WTC11 (cell line): Measurements from ENCODE around the gene VSIG10. TPM values are rescaled to one million over a fixed set of nuclear protein-coding genes. Genes with fewer than 3 reads are reported as not detected.

Experiments
- ATAC-seq: fragments of 200-7000 bp; cut with Tn5 transposase; 2 replicates; pipeline ENCODE4 v1.10.0; 2021; ENCODE audit warnings: mild to moderate bottlenecking, moderate library complexity
- CTCF ChIA-PET: fragments of 300-600 bp; sonication (Branson Sonifier 250); formaldehyde crosslinking; loops from one replicate; lab custom pipeline; 2021; ENCODE audit warnings: antibody characterized with exemption; lab: Charles Lee
- POLR2A ChIA-PET: fragments of 350-600 bp; sonication (Branson Sonifier 250); formaldehyde crosslinking; loops from one replicate; lab custom pipeline; 2021; ENCODE audit warnings: antibody characterized with exemption; lab: Charles Lee
- DNase-seq: peaks from one replicate; pipeline ENCODE4 v3.0.0; 2021; ENCODE audit warnings: low spot score
- H3K27ac Mint-ChIP-seq: 2 replicates; pipeline ENCODE4 v1.8.0; 2021; ENCODE audit warnings: mixed read lengths
- H3K27me3 Mint-ChIP-seq: 2 replicates; pipeline ENCODE4 v1.8.0; 2021; ENCODE audit warnings: low read depth, mild to moderate bottlenecking, moderate library complexity, mixed read lengths
- H3K36me3 Mint-ChIP-seq: 2 replicates; pipeline ENCODE4 v1.8.0; 2021; ENCODE audit warnings: mixed read lengths
- H3K4me1 Mint-ChIP-seq: 2 replicates; pipeline ENCODE4 v1.8.0; 2022; ENCODE audit warnings: mixed read lengths
- H3K4me3 Mint-ChIP-seq: 2 replicates; pipeline ENCODE4 v1.8.0; 2021; ENCODE audit warnings: mild to moderate bottlenecking, moderate library complexity, mixed read lengths
- H3K9me3 Mint-ChIP-seq: 2 replicates; pipeline ENCODE4 v1.8.0; 2021; ENCODE audit warnings: mixed read lengths
- ATF1 ChIP-seq: sonication (generic); formaldehyde crosslinking; IDR thresholded peaks from 2 replicates; pipeline ENCODE4 v1.8.1; 2023; ENCODE audit warnings: mild to moderate bottlenecking, moderate library complexity, missing genetic modification reagents
- ETV6 ChIP-seq: sonication (generic); formaldehyde crosslinking; IDR thresholded peaks from 2 replicates; pipeline ENCODE4 v1.8.1; 2022; ENCODE audit warnings: mild to moderate bottlenecking, missing genetic modification reagents
- GABPB1 ChIP-seq: sonication (generic); formaldehyde crosslinking; IDR thresholded peaks from 2 replicates; pipeline ENCODE4 v1.8.1; 2023; ENCODE audit warnings: mild to moderate bottlenecking, missing genetic modification reagents
- GRHL2 ChIP-seq: fragments of 250-450 bp; sonication (Bioruptor Pico); IDR thresholded peaks from 2 replicates; pipeline ENCODE4 v1.8.0; 2022; ENCODE audit warnings: mild to moderate bottlenecking, moderate library complexity; ENCODE audit not compliant: insufficient replicate concordance, severe bottlenecking
- GTF2I ChIP-seq: fragments of 250-450 bp; sonication (Bioruptor Pico); conservative IDR thresholded peaks from 2 replicates; pipeline ENCODE4 v1.4.0; 2021; ENCODE audit warnings: mild to moderate bottlenecking
- MXD4 ChIP-seq: fragments of 250-450 bp; sonication (Bioruptor Pico); IDR thresholded peaks from 2 replicates; pipeline ENCODE4 v1.8.0; 2021; ENCODE audit warnings: mild to moderate bottlenecking, moderate library complexity, borderline replicate concordance
- NFATC4 ChIP-seq: fragments of 250-450 bp; sonication (Bioruptor Pico); IDR thresholded peaks from 2 replicates; pipeline ENCODE4 v1.9.0; 2021; ENCODE audit warnings: mild to moderate bottlenecking
- NFE2L1 ChIP-seq: sonication (generic); formaldehyde crosslinking; IDR thresholded peaks from 2 replicates; pipeline ENCODE4 v1.8.1; 2023; ENCODE audit warnings: missing genetic modification reagents
- NR1H2 ChIP-seq: sonication (generic); formaldehyde crosslinking; IDR thresholded peaks from 2 replicates; pipeline ENCODE4 v1.9.0; 2021; ENCODE audit warnings: mild to moderate bottlenecking, moderate library complexity, missing genetic modification reagents
- NR3C1 ChIP-seq: sonication (generic); formaldehyde crosslinking; conservative IDR thresholded peaks from 2 replicates; pipeline ENCODE4 v1.8.1; 2023; ENCODE audit warnings: low read depth, mild to moderate bottlenecking, missing genetic modification reagents
- ZBTB21 ChIP-seq: sonication (generic); formaldehyde crosslinking; IDR thresholded peaks from 2 replicates; pipeline ENCODE4 v1.8.1; 2023; ENCODE audit warnings: mild to moderate bottlenecking, missing genetic modification reagents, borderline replicate concordance
- ZNF219 ChIP-seq: sonication (generic); formaldehyde crosslinking; IDR thresholded peaks from 2 replicates; pipeline ENCODE4 v1.8.0; 2023; ENCODE audit warnings: missing genetic modification reagents, mild to moderate bottlenecking, borderline replicate concordance
- ZNF416 ChIP-seq: fragments of 250-450 bp; sonication (Bioruptor Pico); IDR thresholded peaks from 2 replicates; pipeline ENCODE4 v1.9.0; 2021; ENCODE audit warnings: mild to moderate bottlenecking, inconsistent platforms
- ZNF671 ChIP-seq: fragments of 250-450 bp; sonication (Bioruptor Pico); IDR thresholded peaks from 2 replicates; pipeline ENCODE4 v1.8.0; 2021; ENCODE audit warnings: mild to moderate bottlenecking
- total RNA-seq: library from RNA; stranded (reverse); gene quantifications from 3 replicates; pipeline ENCODE4 v1.2.3, GENCODE V29; 2021
- TF ChIP-seq, protein P1 (sequence below): sonication (generic); formaldehyde crosslinking; IDR thresholded peaks from 2 replicates; pipeline ENCODE4 v1.8.0; 2022; ENCODE audit warnings: missing genetic modification reagents
- TF ChIP-seq, protein P2 (sequence below): sonication (generic); formaldehyde crosslinking; IDR thresholded peaks from 2 replicates; pipeline ENCODE4 v1.8.1; 2022; ENCODE audit warnings: low read depth, missing genetic modification reagents, borderline replicate concordance
- TF ChIP-seq, protein P3 (sequence below): sonication (generic); formaldehyde crosslinking; IDR thresholded peaks from 2 replicates; pipeline ENCODE4 v1.8.1; 2023; ENCODE audit warnings: mild to moderate bottlenecking, missing genetic modification reagents
- TF ChIP-seq, protein P4 (sequence below): sonication (generic); formaldehyde crosslinking; conservative IDR thresholded peaks from 2 replicates; pipeline ENCODE4 v1.8.1; 2022; ENCODE audit warnings: mild to moderate bottlenecking, missing genetic modification reagents
- TF ChIP-seq, protein P5 (sequence below): sonication (generic); formaldehyde crosslinking; IDR thresholded peaks from 2 replicates; pipeline ENCODE4 v1.8.0; 2022; ENCODE audit warnings: mild to moderate bottlenecking, missing genetic modification reagents

Gene VSIG10
- total RNA-seq, 1 experiment from 2014 or later: 82.5 TPM

DNA sequence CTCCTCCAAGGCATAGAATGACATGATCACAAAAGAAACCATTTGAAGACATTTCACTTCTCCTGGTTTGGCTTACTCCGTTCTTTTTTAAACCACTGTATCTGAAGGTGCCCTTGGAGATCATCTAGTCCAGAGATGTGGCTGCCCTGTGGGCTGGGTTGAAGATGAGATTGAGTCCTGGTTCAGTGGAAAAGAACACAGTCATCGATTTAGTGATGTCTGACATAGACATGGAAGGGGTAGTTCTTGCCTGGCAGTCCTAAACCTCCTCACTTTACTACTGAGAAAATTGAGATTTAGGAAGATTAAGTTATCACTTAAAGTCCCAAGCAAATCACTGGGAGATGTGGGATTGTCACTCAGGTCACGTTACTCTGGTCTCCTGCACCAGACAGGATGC is 2.8 kb downstream of the VSIG10 start (continued):
- TF ChIP-seq, protein P1, sequence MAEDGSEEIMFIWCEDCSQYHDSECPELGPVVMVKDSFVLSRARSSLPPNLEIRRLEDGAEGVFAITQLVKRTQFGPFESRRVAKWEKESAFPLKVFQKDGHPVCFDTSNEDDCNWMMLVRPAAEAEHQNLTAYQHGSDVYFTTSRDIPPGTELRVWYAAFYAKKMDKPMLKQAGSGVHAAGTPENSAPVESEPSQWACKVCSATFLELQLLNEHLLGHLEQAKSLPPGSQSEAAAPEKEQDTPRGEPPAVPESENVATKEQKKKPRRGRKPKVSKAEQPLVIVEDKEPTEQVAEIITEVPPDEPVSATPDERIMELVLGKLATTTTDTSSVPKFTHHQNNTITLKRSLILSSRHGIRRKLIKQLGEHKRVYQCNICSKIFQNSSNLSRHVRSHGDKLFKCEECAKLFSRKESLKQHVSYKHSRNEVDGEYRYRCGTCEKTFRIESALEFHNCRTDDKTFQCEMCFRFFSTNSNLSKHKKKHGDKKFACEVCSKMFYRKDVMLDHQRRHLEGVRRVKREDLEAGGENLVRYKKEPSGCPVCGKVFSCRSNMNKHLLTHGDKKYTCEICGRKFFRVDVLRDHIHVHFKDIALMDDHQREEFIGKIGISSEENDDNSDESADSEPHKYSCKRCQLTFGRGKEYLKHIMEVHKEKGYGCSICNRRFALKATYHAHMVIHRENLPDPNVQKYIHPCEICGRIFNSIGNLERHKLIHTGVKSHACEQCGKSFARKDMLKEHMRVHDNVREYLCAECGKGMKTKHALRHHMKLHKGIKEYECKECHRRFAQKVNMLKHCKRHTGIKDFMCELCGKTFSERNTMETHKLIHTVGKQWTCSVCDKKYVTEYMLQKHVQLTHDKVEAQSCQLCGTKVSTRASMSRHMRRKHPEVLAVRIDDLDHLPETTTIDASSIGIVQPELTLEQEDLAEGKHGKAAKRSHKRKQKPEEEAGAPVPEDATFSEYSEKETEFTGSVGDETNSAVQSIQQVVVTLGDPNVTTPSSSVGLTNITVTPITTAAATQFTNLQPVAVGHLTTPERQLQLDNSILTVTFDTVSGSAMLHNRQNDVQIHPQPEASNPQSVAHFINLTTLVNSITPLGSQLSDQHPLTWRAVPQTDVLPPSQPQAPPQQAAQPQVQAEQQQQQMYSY: no peak
- TF ChIP-seq ZNF671 (CRISPR knock-in tag) (no peak), ETV6 (CRISPR knock-in tag) (no peak), NR1H2 (CRISPR knock-in tag) (no peak), ZNF416 (CRISPR knock-in tag) (no peak), ZNF219 (no peak), ATF1 (CRISPR knock-in tag) (no peak), NFE2L1 (CRISPR knock-in tag) (no peak), NFATC4 (CRISPR knock-in tag) (no peak), GABPB1 (CRISPR knock-in tag) (no peak)
- TF ChIP-seq, protein P2, sequence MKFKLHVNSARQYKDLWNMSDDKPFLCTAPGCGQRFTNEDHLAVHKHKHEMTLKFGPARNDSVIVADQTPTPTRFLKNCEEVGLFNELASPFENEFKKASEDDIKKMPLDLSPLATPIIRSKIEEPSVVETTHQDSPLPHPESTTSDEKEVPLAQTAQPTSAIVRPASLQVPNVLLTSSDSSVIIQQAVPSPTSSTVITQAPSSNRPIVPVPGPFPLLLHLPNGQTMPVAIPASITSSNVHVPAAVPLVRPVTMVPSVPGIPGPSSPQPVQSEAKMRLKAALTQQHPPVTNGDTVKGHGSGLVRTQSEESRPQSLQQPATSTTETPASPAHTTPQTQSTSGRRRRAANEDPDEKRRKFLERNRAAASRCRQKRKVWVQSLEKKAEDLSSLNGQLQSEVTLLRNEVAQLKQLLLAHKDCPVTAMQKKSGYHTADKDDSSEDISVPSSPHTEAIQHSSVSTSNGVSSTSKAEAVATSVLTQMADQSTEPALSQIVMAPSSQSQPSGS (CRISPR knock-in tag): no peak

DNA sequence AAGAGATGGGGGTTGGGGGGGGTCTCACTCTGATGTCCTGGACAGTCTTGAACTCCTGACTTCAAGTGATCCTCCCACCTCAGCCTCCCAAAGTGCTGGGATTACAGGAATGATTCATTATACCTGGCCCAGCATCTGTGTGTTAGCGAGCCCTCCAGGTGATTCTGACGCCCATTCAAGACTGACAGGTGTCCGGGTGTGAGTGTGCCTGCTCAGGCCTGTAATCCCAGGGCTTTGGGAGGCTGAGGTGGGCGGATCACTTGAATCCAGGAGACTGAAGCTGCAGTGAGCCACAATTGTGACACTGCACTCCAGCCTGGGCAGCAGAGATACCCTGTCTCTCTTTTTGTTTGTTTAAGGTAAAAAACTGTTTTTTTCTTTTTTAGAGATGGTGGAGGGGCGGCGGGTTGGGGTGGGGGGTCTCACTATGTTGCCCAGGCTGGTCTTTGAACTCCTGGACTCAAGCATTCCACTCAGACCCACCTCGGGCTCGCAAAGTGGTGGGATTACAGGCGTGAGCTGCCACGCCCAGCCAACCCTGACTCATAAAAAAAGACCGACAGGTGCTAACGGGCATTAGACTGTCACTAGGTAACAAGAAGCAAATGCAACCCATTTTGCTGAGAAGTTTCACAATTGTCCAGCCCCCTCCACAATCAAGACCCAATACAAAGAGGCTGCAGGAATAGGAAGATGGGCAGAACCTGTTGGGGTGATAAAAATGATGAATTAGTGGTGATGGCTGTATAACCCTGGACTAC is 4.7 kb downstream of the VSIG10 start:
- Mint-ChIP-seq H3K27me3 (no peaks in the 10 kb centered on the region), H3K4me3 (no peak overlapping the region), H3K4me1 (peaks cover 28% of the 10 kb centered on the region), H3K27ac (no peak overlapping the region), H3K36me3 (peaks cover 27% of the 10 kb centered on the region), H3K9me3 (no peaks in the 10 kb centered on the region)
- ChIA-PET CTCF (no interaction called here), POLR2A (no interaction called here)
- TF ChIP-seq NR3C1 (CRISPR knock-in tag) (no peak), MXD4 (CRISPR knock-in tag) (no peak), ZBTB21 (CRISPR knock-in tag) (no peak), ZNF671 (CRISPR knock-in tag) (no peak), GRHL2 (CRISPR knock-in tag) (no peak), GTF2I (CRISPR knock-in tag) (no peak), NFE2L1 (CRISPR knock-in tag) (no peak)
- TF ChIP-seq, protein P3, sequence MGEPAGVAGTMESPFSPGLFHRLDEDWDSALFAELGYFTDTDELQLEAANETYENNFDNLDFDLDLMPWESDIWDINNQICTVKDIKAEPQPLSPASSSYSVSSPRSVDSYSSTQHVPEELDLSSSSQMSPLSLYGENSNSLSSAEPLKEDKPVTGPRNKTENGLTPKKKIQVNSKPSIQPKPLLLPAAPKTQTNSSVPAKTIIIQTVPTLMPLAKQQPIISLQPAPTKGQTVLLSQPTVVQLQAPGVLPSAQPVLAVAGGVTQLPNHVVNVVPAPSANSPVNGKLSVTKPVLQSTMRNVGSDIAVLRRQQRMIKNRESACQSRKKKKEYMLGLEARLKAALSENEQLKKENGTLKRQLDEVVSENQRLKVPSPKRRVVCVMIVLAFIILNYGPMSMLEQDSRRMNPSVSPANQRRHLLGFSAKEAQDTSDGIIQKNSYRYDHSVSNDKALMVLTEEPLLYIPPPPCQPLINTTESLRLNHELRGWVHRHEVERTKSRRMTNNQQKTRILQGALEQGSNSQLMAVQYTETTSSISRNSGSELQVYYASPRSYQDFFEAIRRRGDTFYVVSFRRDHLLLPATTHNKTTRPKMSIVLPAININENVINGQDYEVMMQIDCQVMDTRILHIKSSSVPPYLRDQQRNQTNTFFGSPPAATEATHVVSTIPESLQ (CRISPR knock-in tag): no peak
- TF ChIP-seq, protein P4, sequence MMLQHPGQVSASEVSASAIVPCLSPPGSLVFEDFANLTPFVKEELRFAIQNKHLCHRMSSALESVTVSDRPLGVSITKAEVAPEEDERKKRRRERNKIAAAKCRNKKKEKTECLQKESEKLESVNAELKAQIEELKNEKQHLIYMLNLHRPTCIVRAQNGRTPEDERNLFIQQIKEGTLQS (CRISPR knock-in tag): no peak
- TF ChIP-seq, protein P5, sequence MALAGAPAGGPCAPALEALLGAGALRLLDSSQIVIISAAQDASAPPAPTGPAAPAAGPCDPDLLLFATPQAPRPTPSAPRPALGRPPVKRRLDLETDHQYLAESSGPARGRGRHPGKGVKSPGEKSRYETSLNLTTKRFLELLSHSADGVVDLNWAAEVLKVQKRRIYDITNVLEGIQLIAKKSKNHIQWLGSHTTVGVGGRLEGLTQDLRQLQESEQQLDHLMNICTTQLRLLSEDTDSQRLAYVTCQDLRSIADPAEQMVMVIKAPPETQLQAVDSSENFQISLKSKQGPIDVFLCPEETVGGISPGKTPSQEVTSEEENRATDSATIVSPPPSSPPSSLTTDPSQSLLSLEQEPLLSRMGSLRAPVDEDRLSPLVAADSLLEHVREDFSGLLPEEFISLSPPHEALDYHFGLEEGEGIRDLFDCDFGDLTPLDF (CRISPR knock-in tag): no peak
- DNase-seq (no peak), ATAC-seq (no peak)
